ENCODE measurements around the gene FDXR.

- no peak for TF ChIP-seq EZH2 (optimal IDR thresholded peaks at IDR 0.05; ENCODE audit: low read depth, low read length)
- TF ChIP-seq EZH2phosphoT487 (IDR thresholded peaks at IDR 0.05; ENCODE audit: low read length), result no peak
Measured at GRCh38 chr17:74870512-74870911, 2.3 kb downstream of the FDXR start.

Data from MM.1S (cell line).